GM21529 (cell line): ENCODE data around the gene RBMS3.
"Not testable (repeated sequence)": the region's sequence is repeated elsewhere in the genome, so short reads cannot be mapped to it uniquely, and the experiment has no call there.

Experiments
- ATAC-seq: cut with Tn5 transposase; IDR thresholded peaks from one replicate; pipeline ENCODE4 v1.9.1; 2021; ENCODE audit not compliant: unreplicated experiment

Gene RBMS3

GRCh38 chr3:29337565-29337964 lies 56.7 kb downstream of the RBMS3 start:
- ATAC-seq, result no peak

DNA sequence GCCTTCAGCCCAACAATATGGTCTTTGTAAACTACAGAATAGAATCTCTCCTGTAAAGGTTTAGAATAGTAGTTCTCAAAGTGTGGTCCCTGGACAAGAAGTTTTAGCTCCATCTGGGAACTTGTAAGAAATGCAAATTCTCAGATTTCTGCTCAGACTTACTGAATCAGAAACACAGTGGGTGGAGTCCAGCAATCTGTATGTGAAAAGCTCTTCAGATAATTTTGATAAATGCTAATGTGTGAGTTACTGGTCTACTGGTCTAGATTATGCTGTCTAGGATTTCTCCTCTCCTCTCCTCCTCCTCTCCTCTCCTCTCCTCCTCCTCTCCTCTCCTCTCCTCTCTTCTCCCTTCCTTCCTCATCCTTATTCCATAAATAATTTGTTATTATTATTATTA lies 57.5 kb downstream of the RBMS3 start:
- ATAC-seq, result no peak

GRCh38 chr3:29339016-29339833 lies 58.4 kb downstream of the RBMS3 start:
- ATAC-seq, result no peak

- ATAC-seq, result no peak
These were observed 63.3 kb downstream of the RBMS3 start for GRCh38 chr3:29344154-29344553.

GRCh38 chr3:29344935-29345334 lies 64.1 kb downstream of the RBMS3 start:
- no peak for ATAC-seq

DNA sequence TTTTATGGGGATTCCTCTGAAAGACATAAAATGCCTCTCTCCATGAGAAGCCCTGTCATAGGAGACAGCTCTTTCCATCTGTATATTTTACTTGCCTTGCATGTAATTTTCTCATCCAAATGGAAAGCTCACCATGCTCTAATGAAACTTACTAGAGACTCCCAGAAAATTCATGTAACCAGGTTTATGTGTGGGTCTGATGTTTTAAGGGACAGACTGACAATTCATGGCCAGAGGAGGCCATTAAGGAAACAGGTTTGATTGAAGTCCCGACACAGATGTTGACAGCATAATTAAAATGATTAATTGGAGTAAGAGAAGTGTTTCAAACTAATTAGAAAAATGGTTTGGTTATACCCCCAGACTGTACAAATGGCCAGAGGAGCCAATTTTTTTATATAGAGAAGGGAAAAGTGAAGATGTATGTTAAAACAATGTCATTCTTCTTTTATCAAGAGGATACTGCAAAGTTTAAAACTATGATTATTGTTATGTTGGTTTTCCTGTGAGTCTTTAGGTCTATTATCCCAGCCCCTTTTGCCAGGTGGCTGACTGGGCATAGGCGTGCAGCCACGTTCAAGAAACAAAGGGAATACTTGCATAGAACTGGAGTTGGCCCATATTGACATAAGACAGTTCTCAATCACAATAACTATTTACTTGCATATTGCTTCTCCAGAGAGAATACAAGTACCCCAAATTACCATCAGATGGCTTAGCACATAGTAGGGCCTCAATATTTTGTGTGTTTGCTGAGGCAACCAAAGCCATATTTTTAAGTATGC lies 64.8 kb downstream of the RBMS3 start:
- no peak for ATAC-seq

DNA sequence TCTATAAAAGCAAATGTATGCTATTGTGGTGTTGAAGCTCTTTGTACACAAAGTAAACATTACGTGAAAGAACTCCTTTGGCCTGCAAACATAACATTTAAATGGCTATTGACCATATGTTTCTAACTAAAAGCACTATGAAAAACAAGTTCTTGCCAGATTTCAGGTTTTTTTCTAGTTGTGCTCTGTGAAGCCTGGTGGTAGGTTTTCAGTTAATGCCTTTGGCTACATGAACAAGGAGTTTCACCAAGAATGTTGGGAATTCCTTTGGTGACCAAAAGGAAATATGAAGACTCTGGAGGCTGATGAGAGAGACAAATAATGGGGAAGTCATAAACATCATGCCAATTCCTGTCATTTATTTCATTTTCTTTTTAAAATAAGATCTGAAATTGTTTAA lies 66.0 kb downstream of the RBMS3 start:
- no peak for ATAC-seq

- ATAC-seq, result no peak
These were observed 66.5 kb downstream of the RBMS3 start for GRCh38 chr3:29347412-29347811.

GRCh38 chr3:29348316-29348715 lies 67.4 kb downstream of the RBMS3 start:
- ATAC-seq, result no peak

GRCh38 chr3:29349049-29349448 lies 68.2 kb downstream of the RBMS3 start:
- no peak for ATAC-seq

- ATAC-seq, result no peak
These were observed 72.9 kb downstream of the RBMS3 start for GRCh38 chr3:29353807-29354206.

GRCh38 chr3:29354894-29355293 lies 74.0 kb downstream of the RBMS3 start:
- ATAC-seq, result no peak

- ATAC-seq, result no peak
These were observed 75.2 kb downstream of the RBMS3 start for GRCh38 chr3:29356062-29356461.

DNA sequence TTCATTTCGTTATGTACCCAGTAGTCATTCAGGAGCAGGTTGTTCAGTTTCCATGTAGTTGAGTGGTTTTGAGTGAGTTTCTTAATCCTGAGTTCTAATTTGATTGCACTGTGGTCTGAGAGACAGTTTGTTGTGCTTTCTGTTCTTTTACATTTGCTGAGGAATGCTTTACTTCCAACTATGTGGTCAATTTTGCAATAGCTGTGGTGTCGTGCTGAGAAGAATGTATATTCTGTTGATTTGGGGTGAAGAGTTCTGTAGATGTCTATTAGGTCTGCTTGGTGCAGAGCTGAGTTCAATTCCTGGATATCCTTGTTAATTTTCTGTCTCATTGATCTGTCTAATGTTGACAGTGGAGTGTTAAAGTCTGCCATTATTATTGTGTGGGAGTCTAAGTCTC lies 79.4 kb downstream of the RBMS3 start:
- not testable (repeated sequence) for ATAC-seq

- no peak for ATAC-seq
These were observed 82.2 kb downstream of the RBMS3 start for GRCh38 chr3:29363110-29363509.

DNA sequence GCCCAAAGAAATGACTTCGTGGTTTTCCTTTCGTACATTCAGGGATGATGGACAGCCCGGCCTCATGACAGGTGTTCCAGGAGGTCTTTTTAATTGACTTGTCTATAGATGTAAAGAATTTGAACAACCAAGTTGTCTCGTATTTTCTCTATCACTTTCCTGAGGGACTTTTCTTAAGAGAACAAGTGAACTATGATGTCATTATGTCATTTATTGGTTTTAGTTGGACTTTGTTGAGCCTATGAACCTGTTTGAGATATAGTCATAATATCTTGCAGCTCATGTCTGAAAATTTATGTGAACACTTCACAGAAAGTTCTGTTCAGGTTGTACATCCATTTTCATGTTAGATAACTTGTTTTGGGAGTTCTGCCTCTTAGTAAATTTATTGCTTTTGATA lies 89.2 kb downstream of the RBMS3 start:
- no peak for ATAC-seq

DNA sequence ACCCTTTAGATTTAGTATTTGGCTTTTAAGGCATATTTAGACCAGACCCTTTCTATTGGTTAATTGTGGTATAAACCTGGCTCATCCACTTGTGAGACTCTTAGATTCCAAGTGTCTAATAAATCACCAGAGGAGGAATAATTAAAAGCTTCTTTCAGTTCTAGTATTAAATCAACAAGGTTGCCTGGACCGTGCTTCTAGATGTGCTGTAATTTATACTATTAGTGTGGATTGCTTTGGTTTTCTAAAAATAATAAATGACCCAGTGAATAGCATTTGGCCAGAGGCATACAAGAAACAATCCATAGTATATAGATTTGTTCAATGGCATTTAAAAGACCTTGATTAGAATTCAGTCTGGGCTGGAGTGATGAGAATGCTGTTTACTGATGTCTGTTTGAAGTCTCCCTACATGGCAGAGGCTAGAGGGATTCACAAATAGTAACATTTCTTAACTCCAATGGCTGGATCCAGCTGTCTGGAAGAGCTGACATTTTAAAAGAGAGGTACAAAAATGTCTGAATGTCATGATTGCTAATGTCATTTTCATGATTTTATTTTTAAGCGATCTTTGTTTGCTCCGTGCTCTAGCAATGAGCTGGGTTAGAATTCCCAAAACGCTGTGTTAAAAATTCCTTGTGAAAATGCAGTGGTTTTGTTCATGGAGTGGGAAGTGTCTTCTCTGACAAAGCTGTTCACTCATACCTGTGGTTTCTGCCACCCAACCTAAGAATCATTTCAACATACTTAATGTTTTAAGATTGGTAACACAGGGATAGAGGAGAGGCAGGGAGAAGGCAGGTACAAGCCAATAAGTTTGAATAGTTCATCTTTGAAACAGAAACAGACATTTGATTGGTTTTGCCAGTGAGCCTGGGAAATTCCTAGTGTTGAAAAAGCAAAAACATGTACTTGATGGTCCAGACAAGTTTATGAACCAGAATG lies 89.9 kb downstream of the RBMS3 start:
- no peak for ATAC-seq

- ATAC-seq, result no peak
These were observed 92.3 kb downstream of the RBMS3 start for GRCh38 chr3:29373131-29373680.

DNA sequence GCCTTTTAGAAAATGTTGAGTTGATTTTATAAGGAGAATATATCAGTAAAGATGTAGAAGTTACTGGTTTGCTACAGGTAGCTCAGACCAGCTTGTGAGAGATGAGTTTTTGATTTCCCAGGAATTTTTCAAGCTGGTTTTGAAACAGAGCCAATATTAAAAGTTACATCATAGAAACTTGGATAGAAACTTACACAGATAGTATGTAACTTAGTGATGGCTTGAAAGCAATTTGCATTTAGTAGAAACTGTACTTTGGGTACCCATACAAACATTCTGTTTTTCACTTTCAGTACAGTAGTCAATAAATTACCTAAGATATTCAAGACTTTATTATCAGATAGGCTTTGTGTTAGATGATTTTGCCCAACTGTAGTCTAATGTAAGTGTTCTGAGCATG lies 93.4 kb downstream of the RBMS3 start:
- ATAC-seq, result no peak

- no peak for ATAC-seq
These were observed 98.2 kb downstream of the RBMS3 start for GRCh38 chr3:29379097-29379496.

- ATAC-seq, result no peak
These were observed 100.7 kb downstream of the RBMS3 start for GRCh38 chr3:29381595-29381994.
